Pancreas (tissue), 10 donors: ENCODE results near the gene RSPO3. TPM values are rescaled to one million over a fixed set of nuclear protein-coding genes. Genes with fewer than 3 reads are reported as not detected.
A peak's percentile ranks its signal among the peaks of the same experiment; 100 is the strongest.

Source experiments
- ATAC-seq, 4 donors: fragments of 200-7000 bp; cut with Tn5 transposase; one replicate each; pipeline versions ENCODE4 v1.8.0 to v1.9.1; 2020; ENCODE audit warnings: mild to moderate bottlenecking in 4 of 4, moderate library complexity in 4 of 4
- DNase-seq, 6 donors: peaks; one replicate each; pipeline ENCODE4 v3.0.0-alpha.2; 2020
- FAIRE-seq: peaks from 2 replicates; lab custom pipeline; 2012; peaks lifted over from hg19 to GRCh38; lab: Jason Lieb, UNC
- H3K27ac ChIP-seq, 4 donors: fragments of 200-600 bp; sonication (generic); 1 replicate in 3 of 4; 2 replicates in 1 of 4; pipeline versions ENCODE4 v1.5.0 to v1.8.0; 2020
- H3K27me3 ChIP-seq, 4 donors: fragments of 200-600 bp; one replicate each; pipeline ENCODE4 v1.8.0; 2021
- H3K36me3 ChIP-seq, 3 donors: fragments of 200-600 bp; sonication (generic) in 1 of 3; one replicate each; pipeline versions ENCODE4 v1.5.0 to v1.8.0; 2020 to 2021
- H3K4me1 ChIP-seq, 3 donors: fragments of 200-600 bp; one replicate each; pipeline ENCODE4 v1.8.0; 2021
- H3K4me3 ChIP-seq, 4 donors: fragments of 200-600 bp; sonication (generic) in 2 of 4; one replicate each; pipeline versions ENCODE4 v1.5.0 to v1.8.0; 2020 to 2021
- H3K9me3 ChIP-seq, 4 donors: fragments of 200-600 bp; one replicate each; pipeline ENCODE4 v1.8.0; 2021
- CTCF ChIP-seq, 4 donors: fragments of 200-600 bp; sonication (generic) in 3 of 4; IDR thresholded peaks; one replicate each; pipeline versions ENCODE4 v1.5.0 to v1.8.0; 2021; ENCODE audit warnings: antibody characterized with exemption in 4 of 4
- WGBS, 2 donors: extraction: QIAGEN DNeasy Blood & Tissue Kit; methylation state at CpG; one replicate each; pipeline ENCODE4 v1.1.7; 2013; 5-methylcytosine and 5-hydroxymethylcytosine counted together
- intact Hi-C, 3 donors: fragments of 100-400 bp; cut with DNase I; formaldehyde crosslinking; loops; one replicate each; pipeline versions ENCODE4 v1.11.1 to v1.14.2; 2022
- polyA plus RNA-seq, 2 donors: library from polyadenylated mRNA; stranded (reverse); fragments of 200-250 nt; gene quantifications; one replicate each; pipeline ENCODE4 v1.2.3, GENCODE V29; 2013
- total RNA-seq, 6 donors: library from RNA; stranded (reverse); fragmentation: NEBNext Ultra II Directional in 4 of 6; extraction: Animal tissue kit (Norgen Biotek cat#: 25700) in 4 of 6; gene quantifications; one replicate each; pipeline versions ENCODE4 v1.2.1 to v1.2.4, GENCODE V29; 2021 to 2023
- donor health status: healthy with polysubstance abuse.
- donor health status: DM: no; HTN: no; CAD: no; lungs with moderate emphysema.
- donor health status: DM: no; HTN: no; CAD: no.
- donor health status: control.
- donor health status: control.
- donor health status: Bipolar disorder and iron deficiency.
- donor health status: DM: yes; HTN: yes; CAD: no.
- donor health status: DM: no; HTN: no; CAD: no.
- donor health status: DM: no; HTN: no; CAD: no.
- donor health status: DM: yes; HTN: yes; CAD: no.

The RSPO3 gene
- total and polyA plus RNA-seq, 8 donors, result 0.14 to 2.3 (median 0.96) TPM

GRCh38 chr6:127173156-127173940 is 54.9 kb downstream of the RSPO3 start:
- no peak for FAIRE-seq
- H3K36me3 ChIP-seq, result no peaks in the 10 kb centered on the region
- intact Hi-C loops, result no loop called here

DNA sequence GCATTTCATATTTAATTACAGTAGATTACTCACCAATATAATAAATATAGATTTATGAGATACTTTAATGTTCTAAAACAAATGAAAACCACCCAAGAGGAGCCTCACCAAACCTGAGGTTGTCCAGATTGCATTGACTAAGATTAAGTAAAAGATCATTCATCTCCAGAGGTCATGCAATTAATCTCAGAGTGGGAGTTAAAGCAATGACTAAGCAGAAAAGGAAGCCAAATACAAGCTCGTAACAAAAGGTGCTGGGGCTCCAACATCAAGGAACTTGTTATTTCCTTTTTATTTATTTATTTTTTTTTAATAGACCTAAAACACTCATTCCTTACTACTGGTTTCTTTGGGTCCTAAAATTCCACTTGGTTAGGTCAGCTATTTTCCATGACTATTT is 57.7 kb downstream of the RSPO3 start:
- H3K4me1 ChIP-seq, result no peaks in the 10 kb centered on the region
- ATAC-seq (no peak), DNase-seq (no peak), FAIRE-seq (no peak)
- no peaks in the 10 kb centered on the region for H3K36me3 ChIP-seq
- H3K9me3 ChIP-seq, result no peaks in the 10 kb centered on the region
- no peak overlapping the region for H3K4me3 ChIP-seq
- TF ChIP-seq CTCF (IDR thresholded peaks at IDR 0.05), result no peak
- intact Hi-C loops, result no loop called here
- H3K27me3 ChIP-seq, result peaks cover 0 to 7% (median 0%) of the 10 kb centered on the region in 4 donors
- H3K27ac ChIP-seq, result no peak overlapping the region
- 33 to 38% methylated on average over 1 of the region's 1 CpG for WGBS, 2 donors

More at GRCh38 chr6:127173156-127173940, 54.9 kb downstream of the RSPO3 start:
- Histone ChIP-seq H3K4me1 (no peaks in the 10 kb centered on the region), H3K27ac (no peak overlapping the region), H3K9me3 (no peaks in the 10 kb centered on the region), H3K4me3 (no peak overlapping the region), H3K27me3 (peaks cover 0 to 7% (median 0%) of the 10 kb centered on the region in 4 donors)
- no peak for TF ChIP-seq CTCF (IDR thresholded peaks at IDR 0.05)
- WGBS, 2 donors, result 49 to 62% methylated on average over 5 of the region's 5 CpGs
- ATAC-seq (no peak), DNase-seq (no peak)

GRCh38 chr6:127177030-127177922 is 58.8 kb downstream of the RSPO3 start:
- H3K9me3 ChIP-seq, result no peaks in the 10 kb centered on the region
- ATAC-seq (peak in 1 of 4 donors; percentile 23), FAIRE-seq (peak; percentile 9), DNase-seq (no peak)
- H3K4me1 ChIP-seq, result no peaks in the 10 kb centered on the region
- intact Hi-C loops, result no loop called here
- H3K27ac ChIP-seq, result no peak overlapping the region
- WGBS, 2 donors, result 42 to 45% methylated on average over 4 of the region's 4 CpGs
- H3K36me3 ChIP-seq, result no peaks in the 10 kb centered on the region
- peaks cover 0 to 7% (median 0%) of the 10 kb centered on the region in 4 donors for H3K27me3 ChIP-seq
- no peak overlapping the region for H3K4me3 ChIP-seq
- TF ChIP-seq CTCF (IDR thresholded peaks at IDR 0.05), result no peak

DNA sequence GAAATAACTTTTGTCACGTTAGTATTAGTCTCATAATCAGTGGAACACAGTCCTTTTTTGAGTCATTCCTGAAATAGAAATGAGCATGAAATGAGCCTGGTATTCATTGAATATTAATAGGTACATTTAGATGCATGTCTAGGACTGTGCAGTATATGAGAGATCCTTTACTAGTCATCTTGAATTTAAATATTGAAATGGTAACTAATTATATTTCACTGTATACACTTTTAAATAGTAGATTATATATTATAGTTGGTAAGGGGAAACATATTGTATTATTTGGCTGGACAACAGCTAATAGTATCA is 59.4 kb downstream of the RSPO3 start:
- Histone ChIP-seq H3K27ac (no peak overlapping the region), H3K9me3 (no peaks in the 10 kb centered on the region), H3K4me1 (no peaks in the 10 kb centered on the region), H3K36me3 (no peaks in the 10 kb centered on the region), H3K4me3 (no peak overlapping the region), H3K27me3 (peaks cover 0 to 7% (median 0%) of the 10 kb centered on the region in 4 donors)
- ATAC-seq (no peak), DNase-seq (no peak), FAIRE-seq (no peak)
- intact Hi-C loops, result no loop called here
- TF ChIP-seq CTCF (IDR thresholded peaks at IDR 0.05), result no peak
- WGBS, 2 donors, result 42 to 46% methylated on average over 1 of the region's 1 CpG
